Stimulated activated CD8-positive, alpha-beta memory T cell treated with anti-CD3 and anti-CD28 coated beads, Interleukin-2, amount 100 ng/mL, for 1 hour (primary cell): ENCODE results near the gene PRTFDC1.
"Not testable (repeated sequence)": the region's sequence is repeated elsewhere in the genome, so short reads cannot be mapped to it uniquely, and the experiment has no call there.

Source experiments
- DNase-seq, 2 donors: peaks; one replicate each; pipeline ENCODE4 v3.0.0-alpha.2; 2020; ENCODE audit warnings: low read depth in 2 of 2

The PRTFDC1 gene

GRCh38 chr10:24930427-24930826 is 22.0 kb downstream of the PRTFDC1 start:
- DNase-seq: no peak

DNA sequence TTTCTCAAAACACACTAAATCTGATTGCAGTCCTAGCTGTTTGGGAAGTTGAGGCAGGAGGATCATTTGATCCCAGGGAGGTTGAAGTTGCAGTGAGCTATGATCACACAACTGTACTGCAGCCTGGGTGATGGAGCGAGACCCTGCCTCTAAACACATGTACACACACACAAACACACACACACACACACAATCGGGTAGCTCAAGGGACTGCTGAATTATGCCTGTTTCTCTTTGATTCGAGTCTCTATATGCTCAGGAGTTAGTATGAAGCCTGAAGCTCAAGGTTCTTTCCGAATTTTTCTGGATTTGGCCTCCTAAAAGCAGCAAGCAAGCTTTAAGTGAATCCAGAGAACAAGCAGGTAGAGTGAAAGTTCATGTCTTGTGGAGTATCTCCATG is 22.5 kb downstream of the PRTFDC1 start:
- no peak for DNase-seq

DNA sequence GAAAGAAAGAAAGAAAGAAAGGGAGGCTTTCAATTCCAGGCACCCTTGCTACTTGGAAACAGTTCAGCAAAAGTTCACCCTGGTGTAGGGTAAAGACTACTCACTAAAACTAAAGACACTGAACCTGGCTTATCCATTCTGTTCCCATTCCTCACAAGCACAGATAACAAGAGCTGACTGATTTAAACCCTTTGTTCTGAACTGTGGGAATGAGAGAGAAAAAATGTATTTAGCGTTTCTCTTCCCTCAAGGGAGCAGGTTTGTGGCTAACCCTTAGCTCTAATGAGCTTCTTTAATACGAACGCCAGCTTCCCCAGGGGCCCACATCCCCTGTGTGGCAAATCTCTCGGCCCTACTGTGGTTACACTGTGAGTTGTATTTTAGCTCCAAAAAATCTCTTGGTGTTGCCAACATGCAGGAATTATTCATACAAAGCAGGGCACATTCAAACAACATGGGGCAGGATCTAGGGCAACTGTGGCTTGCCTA is 23.3 kb downstream of the PRTFDC1 start:
- DNase-seq: no peak

GRCh38 chr10:24928163-24928562 is 24.2 kb downstream of the PRTFDC1 start:
- no peak for DNase-seq

DNA sequence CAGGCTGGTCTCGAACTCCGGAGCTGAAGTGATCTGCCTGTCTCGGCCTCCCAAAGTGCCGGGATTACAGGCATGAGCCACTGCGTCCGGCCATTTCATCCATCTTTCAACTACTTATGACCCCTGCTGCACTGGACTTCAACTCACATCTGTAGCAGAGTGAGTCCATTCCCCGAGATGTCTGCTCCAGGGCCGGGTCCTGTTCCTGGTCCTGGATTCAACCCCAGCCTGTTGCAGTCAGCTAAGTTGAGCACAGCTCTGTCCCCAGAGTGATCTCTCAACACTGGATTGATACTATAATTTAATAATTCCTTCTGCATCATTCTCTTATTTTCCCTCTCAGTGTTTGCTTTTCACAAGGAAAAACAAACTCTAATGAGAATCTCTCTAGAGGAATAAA is 25.8 kb downstream of the PRTFDC1 start:
- DNase-seq: no peak

- no peak for DNase-seq
Observed at GRCh38 chr10:24925799-24926198, 26.6 kb downstream of the PRTFDC1 start.

- not testable (repeated sequence) for DNase-seq
Observed at GRCh38 chr10:24924483-24924882, 27.9 kb downstream of the PRTFDC1 start.

- DNase-seq: not testable (repeated sequence)
Observed at GRCh38 chr10:24922222-24922868, 30.1 kb downstream of the PRTFDC1 start.

GRCh38 chr10:24920907-24921881 is 31.2 kb downstream of the PRTFDC1 start:
- peak in 1 of 2 donors; percentile 4 for DNase-seq

- DNase-seq: not testable (repeated sequence)
Observed at GRCh38 chr10:24920192-24920591, 32.2 kb downstream of the PRTFDC1 start.

DNA sequence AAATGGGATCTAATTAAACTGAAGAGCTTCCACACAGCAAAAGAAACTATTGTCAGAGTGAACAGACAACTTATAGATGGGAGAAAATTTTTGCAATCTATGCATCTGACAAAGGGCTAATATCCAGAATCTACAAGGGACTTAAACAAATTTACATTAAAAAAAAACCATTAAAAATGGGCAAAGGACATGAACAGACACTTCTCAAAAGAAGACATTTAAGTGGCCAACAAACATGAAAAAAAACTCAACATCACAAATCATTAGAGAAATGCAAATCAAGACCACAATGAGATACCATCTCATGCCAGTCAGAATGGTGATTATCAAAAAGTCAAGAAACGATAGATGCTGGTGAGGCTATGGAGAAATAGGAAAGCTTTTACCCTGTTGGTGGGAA is 32.8 kb downstream of the PRTFDC1 start:
- not testable (repeated sequence) for DNase-seq

DNA sequence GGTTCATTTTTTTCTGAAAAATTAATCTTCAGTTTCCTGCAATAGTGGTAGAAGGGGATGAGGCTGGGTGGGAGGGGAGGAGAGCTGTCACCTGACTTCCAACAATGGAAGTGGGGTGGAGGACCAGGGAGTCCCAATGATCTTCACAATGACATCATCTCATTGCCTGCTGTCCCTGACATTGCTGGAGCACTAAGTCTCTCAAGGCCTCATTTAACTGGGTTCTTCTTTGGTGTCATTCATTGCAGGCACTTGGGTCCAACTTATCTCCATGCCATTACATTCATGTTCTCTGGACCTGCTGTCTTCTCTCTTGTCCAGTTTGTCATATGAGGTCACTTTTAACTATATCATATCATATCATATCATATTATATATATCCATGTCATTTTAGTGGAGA is 34.4 kb downstream of the PRTFDC1 start:
- DNase-seq: no peak

GRCh38 chr10:24917493-24917892 is 34.9 kb downstream of the PRTFDC1 start:
- DNase-seq: no peak

DNA sequence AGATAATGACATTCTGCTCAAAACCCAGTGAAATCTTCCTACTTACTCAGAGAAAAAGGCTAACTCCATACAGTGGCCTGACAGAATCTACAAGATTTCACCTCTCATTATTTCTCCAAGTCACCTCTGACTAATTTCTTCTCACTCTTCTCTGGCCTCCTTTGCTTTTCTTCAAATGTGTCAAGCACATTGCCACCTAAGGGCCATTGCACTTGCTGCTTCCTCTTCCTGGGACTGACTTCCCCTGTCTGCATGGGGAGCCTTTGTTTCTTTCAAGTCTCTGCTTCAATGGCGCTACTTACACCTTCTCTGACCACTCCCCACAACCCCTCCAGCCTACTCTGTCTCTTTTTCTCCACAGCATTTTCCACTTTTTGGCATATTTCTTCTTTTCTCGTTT is 36.0 kb downstream of the PRTFDC1 start:
- DNase-seq: no peak

GRCh38 chr10:24915304-24915703 is 37.1 kb downstream of the PRTFDC1 start:
- no peak for DNase-seq

DNA sequence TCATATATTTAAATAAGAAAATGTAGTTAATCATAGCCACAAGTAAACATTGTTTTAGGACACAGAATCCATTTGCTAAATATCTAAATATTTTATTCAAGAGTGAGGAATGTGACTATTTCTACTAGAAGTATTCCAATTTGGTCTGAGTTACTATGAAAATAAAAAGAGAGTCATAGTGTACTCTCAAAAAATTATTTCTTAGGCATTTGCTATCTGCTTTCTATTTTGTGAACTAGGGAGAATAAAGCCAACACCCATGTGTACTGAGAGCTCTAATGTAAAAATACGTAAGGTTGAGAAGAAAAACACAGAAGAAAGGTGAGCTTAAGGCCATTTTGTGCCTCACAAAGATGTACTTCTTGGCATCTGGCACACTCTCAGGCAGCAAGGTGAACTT is 38.3 kb downstream of the PRTFDC1 start:
- DNase-seq: no peak

- no peak for DNase-seq
Observed at GRCh38 chr10:24912215-24912614, 40.2 kb downstream of the PRTFDC1 start.

GRCh38 chr10:24911029-24911428 is 41.4 kb downstream of the PRTFDC1 start:
- DNase-seq: no peak

GRCh38 chr10:24910574-24910973 is 41.8 kb downstream of the PRTFDC1 start:
- no peak for DNase-seq

DNA sequence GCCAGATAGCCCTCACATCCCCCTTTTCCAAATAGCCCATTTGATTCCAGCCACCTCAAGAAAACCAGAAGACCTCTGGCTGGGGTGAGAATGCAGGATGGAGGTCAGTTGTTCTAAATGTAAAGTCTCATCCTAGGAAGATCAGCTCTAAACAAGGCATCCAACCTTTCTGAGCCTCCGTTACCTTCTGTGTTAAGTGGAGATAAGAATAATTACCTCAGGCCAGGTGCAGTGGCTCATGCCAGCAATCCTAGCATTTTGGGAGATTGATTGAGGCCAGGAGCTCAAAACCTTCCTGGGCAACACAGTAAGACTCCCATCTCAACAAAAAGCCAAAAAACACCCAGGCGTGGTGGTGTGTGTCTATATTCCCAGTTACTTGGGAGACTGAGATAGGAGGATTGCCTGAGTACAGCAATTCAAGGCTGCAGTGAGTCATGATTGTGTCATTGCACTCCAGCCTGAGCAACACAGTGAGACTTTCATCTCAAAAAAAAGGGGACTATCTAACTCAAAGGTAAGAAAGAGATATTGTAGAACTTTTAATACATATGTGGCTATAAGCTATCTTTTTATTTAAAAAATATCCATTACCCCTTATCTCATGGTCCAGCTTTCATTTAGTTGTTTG is 43.5 kb downstream of the PRTFDC1 start:
- DNase-seq: no peak

- no peak for DNase-seq
Observed at GRCh38 chr10:24907956-24908355, 44.5 kb downstream of the PRTFDC1 start.

- DNase-seq: no peak
Observed at GRCh38 chr10:24906372-24906771, 46.0 kb downstream of the PRTFDC1 start.
